ENCODE measurements around the gene MRPL40. TPM values are rescaled to one million over a fixed set of nuclear protein-coding genes. Genes with fewer than 3 reads are reported as not detected.

Gene MRPL40
- total and polyA plus RNA-seq, 12 donors, result 22.4 to 132 (median 54.7) TPM

DNA sequence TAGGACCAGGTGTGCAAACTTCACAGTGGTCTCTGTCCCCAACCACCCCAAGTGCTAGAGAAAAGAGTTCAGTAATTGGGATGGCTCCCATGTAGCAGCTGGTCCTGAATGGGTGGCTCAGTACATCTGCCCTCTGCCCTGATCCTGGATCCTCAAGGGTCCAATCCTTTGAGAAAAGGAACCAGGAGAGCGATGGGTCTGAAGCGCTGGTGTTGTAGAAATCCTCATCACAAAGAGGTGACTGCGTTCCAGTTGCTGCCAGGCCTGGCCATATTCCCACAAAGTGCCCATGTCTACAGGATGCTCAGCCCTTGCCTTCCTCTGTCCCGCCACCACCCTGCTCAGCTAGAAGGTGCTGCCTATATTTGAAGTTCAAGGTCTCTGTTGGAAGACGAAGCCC lies 21.4 kb downstream of the MRPL40 start:
- TF ChIP-seq POLR2A (IDR thresholded peaks at IDR 0.05) (no peak), CTCF (IDR thresholded peaks at IDR 0.05) (no peak)
- Histone ChIP-seq H3K4me3 (no peak overlapping the region), H3K36me3 (replicated peaks in 1 of 2) (peaks cover 0 to 74% of the 10 kb centered on the region in 2 donors), H3K27me3 (no peaks in the 10 kb centered on the region), H3K4me1 (replicated peaks in 1 of 2) (peaks cover 0 to under 1% of the 10 kb centered on the region in 2 donors), H3K27ac (no peak overlapping the region), H3K9me3 (replicated peaks in 1 of 3) (no peaks in the 10 kb centered on the region)
- DNase-seq, result no peak
- intact Hi-C loops (cut with DNase I), result no loop called here
- WGBS, 4 donors, result 90 to 100% (median 95%) methylated on average over 4 to 5 of the region's 5 CpGs

GRCh38 chr22:19454156-19454555 lies 21.8 kb downstream of the MRPL40 start:
- Histone ChIP-seq H3K36me3 (replicated peaks in 1 of 2) (peaks cover 0 to 77% of the 10 kb centered on the region in 2 donors), H3K27ac (no peak overlapping the region), H3K27me3 (no peaks in the 10 kb centered on the region), H3K4me1 (replicated peaks in 1 of 2) (no peaks in the 10 kb centered on the region), H3K9me3 (replicated peaks in 1 of 3) (no peaks in the 10 kb centered on the region), H3K4me3 (no peak overlapping the region)
- TF ChIP-seq POLR2A (IDR thresholded peaks at IDR 0.05), result no peak
- TF ChIP-seq CTCF (IDR thresholded peaks at IDR 0.05), result no peak
- intact Hi-C loops (cut with DNase I), result no loop called here
- WGBS, 4 donors, result 82 to 90% (median 86%) methylated on average over 6 of the region's 6 CpGs
- DNase-seq, result no peak

DNA sequence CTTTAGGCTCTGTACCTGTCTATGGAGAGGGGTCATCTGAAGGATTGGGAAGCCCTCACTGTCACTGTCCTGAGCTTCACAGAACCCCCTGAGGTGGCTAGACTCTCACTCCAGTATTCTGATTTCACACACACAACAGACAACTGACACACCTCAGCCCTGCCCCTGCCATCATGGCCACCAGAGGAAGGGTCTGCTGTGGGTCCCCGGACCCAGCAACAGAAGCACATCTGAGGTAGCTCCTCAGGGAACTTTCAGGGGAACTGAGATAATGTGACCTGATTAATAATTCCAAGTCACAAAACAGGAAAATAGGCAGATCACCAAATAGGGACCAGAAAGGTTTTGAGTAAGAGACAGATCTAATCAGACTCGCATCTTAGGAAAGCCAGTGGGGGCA lies 22.7 kb downstream of the MRPL40 start:
- Histone ChIP-seq H3K4me1 (replicated peaks in 1 of 2) (no peaks in the 10 kb centered on the region), H3K4me3 (no peak overlapping the region), H3K27ac (no peak overlapping the region), H3K27me3 (no peaks in the 10 kb centered on the region), H3K9me3 (replicated peaks in 1 of 3) (no peaks in the 10 kb centered on the region), H3K36me3 (replicated peaks in 1 of 2) (peaks cover 0 to 80% of the 10 kb centered on the region in 2 donors)
- TF ChIP-seq POLR2A (IDR thresholded peaks at IDR 0.05) (no peak), CTCF (IDR thresholded peaks at IDR 0.05) (no peak)
- no peak for DNase-seq
- WGBS, 4 donors, result 92 to 100% (median 97%) methylated on average over 2 of the region's 2 CpGs
- intact Hi-C loops (cut with DNase I), result no loop called here

DNA sequence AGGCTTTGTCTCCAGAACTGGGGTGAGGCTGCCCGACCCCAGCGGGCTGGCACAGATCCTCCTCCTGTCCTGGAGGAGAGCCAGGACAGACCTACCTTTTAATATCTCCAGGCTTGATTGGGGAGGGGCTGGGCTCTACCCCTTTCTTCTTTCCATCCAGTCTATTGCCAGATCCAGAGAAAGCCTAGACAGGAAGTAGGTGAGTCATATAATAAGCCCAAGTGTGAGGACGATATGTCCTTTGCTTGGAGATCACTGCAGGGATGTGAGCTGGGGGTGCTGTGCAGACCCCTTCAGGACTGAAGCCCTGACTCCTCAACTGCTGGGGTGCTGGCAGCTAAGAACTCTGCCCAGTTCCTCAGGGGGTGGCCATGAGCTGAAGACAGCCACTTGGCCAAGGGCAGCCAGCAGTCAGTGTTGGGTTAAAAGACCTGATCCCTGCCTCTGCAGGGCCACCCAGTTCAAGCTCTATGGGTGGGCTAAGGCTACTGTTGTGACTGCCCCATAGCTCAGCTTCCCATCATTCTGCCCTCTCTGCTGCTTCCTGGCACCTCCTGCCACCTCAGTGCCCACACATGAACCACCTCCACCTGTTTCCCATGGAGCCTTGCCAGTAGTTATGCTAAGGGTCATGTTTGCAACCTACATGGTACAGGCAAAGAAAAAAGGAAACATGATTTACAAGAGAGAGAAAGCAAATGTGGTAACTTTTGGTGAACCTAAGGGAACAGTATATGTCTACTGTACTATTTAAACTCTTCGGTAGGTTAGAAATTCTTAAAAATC lies 23.4 kb downstream of the MRPL40 start:
- Histone ChIP-seq H3K4me3 (no peak overlapping the region), H3K4me1 (replicated peaks in 1 of 2) (no peaks in the 10 kb centered on the region), H3K27ac (no peak overlapping the region), H3K36me3 (replicated peaks in 1 of 2) (peaks cover 0 to 79% of the 10 kb centered on the region in 2 donors), H3K27me3 (no peaks in the 10 kb centered on the region), H3K9me3 (replicated peaks in 1 of 3) (no peaks in the 10 kb centered on the region)
- no peak for TF ChIP-seq CTCF (IDR thresholded peaks at IDR 0.05)
- TF ChIP-seq POLR2A (IDR thresholded peaks at IDR 0.05), result no peak
- intact Hi-C loops (cut with DNase I), result no loop called here
- no peak for DNase-seq
- 55 to 82% (median 75%) methylated on average over 4 of the region's 4 CpGs for WGBS, 4 donors
